Endothelial cell of umbilical vein (primary cell): ENCODE data around the gene METTL24. TPM values are rescaled to one million over a fixed set of nuclear protein-coding genes. Genes with fewer than 3 reads are reported as not detected.
"Not testable (repeated sequence)": the region's sequence is repeated elsewhere in the genome, so short reads cannot be mapped to it uniquely, and the experiment has no call there.

Experiments
- BruUV-seq: library from RNA; stranded (reverse); fragments of 400-500 nt; replicated peaks from 2 replicates; lab custom pipeline; 2021; lab: Mats Ljungman, UMichigan
- CTCF ChIA-PET: fragments of 300-600, 350-600 bp; sonication (Branson Sonifier 250); formaldehyde crosslinking; loops from one replicate; lab custom pipeline; 2021; ENCODE audit warnings: antibody characterized with exemption, inconsistent platforms; lab: Charles Lee
- POLR2A ChIA-PET: fragments of 300-600, 350-600 bp; sonication (Branson Sonifier 250); formaldehyde crosslinking; loops from one replicate; lab custom pipeline; 2021; ENCODE audit warnings: antibody characterized with exemption, inconsistent platforms; lab: Charles Lee
- DNase-seq: peaks from one replicate; pipeline ENCODE4 v3.0.0-alpha.2; 2011; ENCODE audit warnings: low read depth, low spot score
- FAIRE-seq: peaks from 2 replicates; lab custom pipeline; 2011; peaks lifted over from hg19 to GRCh38; lab: Jason Lieb, UNC
- H2AFZ ChIP-seq: 2 replicates; pipeline ENCODE4 v1.6.0; 2012; ENCODE audit warnings: low read depth, low read length, control low read depth, inconsistent platforms
- H3K27ac ChIP-seq: 2 replicates; pipeline ENCODE4 v1.5.1; 2011; ENCODE audit warnings: low read depth, mild to moderate bottlenecking, control low read depth, low read length, moderate library complexity; ENCODE audit not compliant: insufficient read depth
- H3K27me3 ChIP-seq, 2 experiments: 2 replicates each; pipeline versions ENCODE4 v1.6.0 to v1.6.1; 2011; ENCODE audit warnings: low read length in 2 of 2, mixed read lengths in 1 of 2; ENCODE audit not compliant: control insufficient read depth in 2 of 2, insufficient read depth in 2 of 2
- H3K36me3 ChIP-seq, 2 experiments: 2 replicates in 1 of 2; 3 replicates in 1 of 2; pipeline ENCODE4 v1.5.1; 2011; ENCODE audit warnings: low read length in 2 of 2, mild to moderate bottlenecking in 1 of 2, moderate library complexity in 1 of 2; ENCODE audit not compliant: control insufficient read depth in 2 of 2, insufficient read depth in 2 of 2; ENCODE audit errors: extremely low read depth in 1 of 2
- H3K4me1 ChIP-seq: 3 replicates; pipeline ENCODE4 v1.5.1; 2011; ENCODE audit warnings: mild to moderate bottlenecking, low read length; ENCODE audit not compliant: control insufficient read depth, insufficient read depth; ENCODE audit errors: extremely low read depth
- H3K4me2 ChIP-seq: 2 replicates; pipeline ENCODE4 v1.6.1; 2011; ENCODE audit warnings: low read length, control low read depth, mixed read lengths; ENCODE audit not compliant: insufficient read depth
- H3K4me3 ChIP-seq, 3 experiments: fragments of 200-600 bp in 1 of 3; sonication (generic), shearing (Covaris generic) in 1 of 3; replicated peaks in 1 of 3; 2 replicates each; pipeline ENCODE4 v1.5.1; 2011 to 2016; ENCODE audit warnings: control low read depth in 3 of 3, low read length in 3 of 3, mild to moderate bottlenecking in 2 of 3, inconsistent platforms in 1 of 3, low read depth in 1 of 3, moderate library complexity in 1 of 3; ENCODE audit not compliant: insufficient read depth in 1 of 3
- H3K79me2 ChIP-seq: 2 replicates; pipeline ENCODE4 v1.6.0; 2012; ENCODE audit warnings: low read length, inconsistent platforms; ENCODE audit not compliant: control insufficient read depth, insufficient read depth
- H3K9ac ChIP-seq: replicated peaks from 2 replicates; pipeline ENCODE3; 2011; ENCODE audit warnings: low read length, control low read depth; ENCODE audit not compliant: insufficient read depth; ENCODE audit errors: extremely low read depth
- H3K9me1 ChIP-seq: replicated peaks from 3 replicates; pipeline ENCODE4 v1.6.0; 2011; ENCODE audit warnings: mild to moderate bottlenecking, low read length; ENCODE audit not compliant: control insufficient read depth, insufficient read depth; ENCODE audit errors: extremely low read depth
- H3K9me3 ChIP-seq: replicated peaks from 2 replicates; pipeline ENCODE4 v1.5.1; 2012; ENCODE audit warnings: low read length, inconsistent platforms; ENCODE audit not compliant: control insufficient read depth, insufficient read depth
- H4K20me1 ChIP-seq: replicated peaks from 2 replicates; pipeline ENCODE3; 2011; ENCODE audit warnings: mild to moderate bottlenecking, low read length; ENCODE audit not compliant: control insufficient read depth, insufficient read depth; ENCODE audit errors: extremely low read depth
- EZH2 ChIP-seq: IDR thresholded peaks from 2 replicates; pipeline ENCODE4 v1.6.1; 2012; ENCODE audit warnings: borderline replicate concordance, low read depth, mild to moderate bottlenecking, moderate library complexity, low read length, inconsistent platforms; ENCODE audit not compliant: severe bottlenecking
- FOS ChIP-seq: IDR thresholded peaks from 2 replicates; pipeline ENCODE4 v1.6.1; 2011; ENCODE audit warnings: mild to moderate bottlenecking, low read length, moderate library complexity, borderline replicate concordance; ENCODE audit not compliant: insufficient read depth
- GATA2 ChIP-seq: IDR thresholded peaks from 2 replicates; pipeline ENCODE4 v1.7.0; 2011; ENCODE audit warnings: low read depth, mild to moderate bottlenecking, moderate library complexity, mixed read lengths, low read length; ENCODE audit not compliant: insufficient read length, insufficient read depth
- JUN ChIP-seq: IDR thresholded peaks from 2 replicates; pipeline ENCODE4 v1.6.1; 2011; ENCODE audit warnings: borderline replicate concordance, low read depth; ENCODE audit not compliant: insufficient read length, insufficient read depth
- MAX ChIP-seq: IDR thresholded peaks from 2 replicates; pipeline ENCODE4 v1.6.1; 2011; ENCODE audit not compliant: insufficient read depth, insufficient read length
- MYC ChIP-seq: IDR thresholded peaks from one replicate; pipeline ENCODE4 v1.6.1; 2011; ENCODE audit warnings: mild to moderate bottlenecking, low read depth, low read length
- POLR2A ChIP-seq: IDR thresholded peaks from 2 replicates; pipeline ENCODE4 v1.6.1; 2012; ENCODE audit warnings: low read depth, mild to moderate bottlenecking, control low read depth, low read length
- POLR2AphosphoS5 ChIP-seq: IDR thresholded peaks from 2 replicates; pipeline ENCODE4 v1.6.1; 2012; ENCODE audit warnings: low read depth, mild to moderate bottlenecking, control low read depth, low read length, moderate library complexity; ENCODE audit not compliant: insufficient read depth
- dilution Hi-C: fragments of 300-500 bp; cut with MboI; formaldehyde crosslinking; loops from one replicate; pipeline ENCODE4 v1.15.0; 2019; ENCODE audit warnings: low sequenced_read_pairs; ENCODE audit not compliant: extremely low pct_ligation_motif_present
- intact Hi-C: fragments of 100-400 bp; cut with micrococcal nuclease; formaldehyde crosslinking; loops from one replicate; pipeline ENCODE4 v1.10.0; 2022
- polyA plus RNA-seq, 4 experiments: library from polyadenylated mRNA; depleted of rRNA in 3 of 4; stranded (reverse) in 3 of 4; unstranded in 1 of 4; fragments of >200 nt; gene quantifications; 2 replicates each; pipeline versions ENCODE4 v1.2.1 to v1.2.3, GENCODE V29; 2011 to 2012; ENCODE audit warnings: missing spikeins in 1 of 4
- total RNA-seq: library from RNA; stranded (reverse); gene quantifications from 2 replicates; pipeline ENCODE4 v1.2.3, GENCODE V29; 2021
- TF ChIP-seq, protein P1 (sequence below), 2 donors: IDR thresholded peaks; 1 replicate in 1 of 2; 2 replicates in 1 of 2; pipeline ENCODE4 v1.5.1; 2011; ENCODE audit warnings: low read length in 2 of 2, mild to moderate bottlenecking in 2 of 2, moderate library complexity in 2 of 2, control low read depth in 1 of 2, inconsistent platforms in 1 of 2, low read depth in 1 of 2; ENCODE audit not compliant: insufficient read depth in 1 of 2; ENCODE audit errors: extremely low read depth in 1 of 2

METTL24 gene
- total and polyA plus RNA-seq, 2 donors (not counting 3 experiments of a cell fraction or from before 2014, with no cell fraction given) = not detected

- no peaks in the 10 kb centered on the region for H3K9me3 ChIP-seq
- H3K27me3 ChIP-seq = peaks cover 5 to 12% of the 10 kb centered on the region in 2 experiments
- H3K27ac ChIP-seq = no peak overlapping the region
- CTCF ChIA-PET = interaction anchor here (0.6 kb wide), 1 partner anchor 80 kb away, joined by 6 read pairs; no protein-coding TSS in a partner anchor
- no peak overlapping the region for H2AFZ ChIP-seq
- H4K20me1 ChIP-seq = no peaks in the 10 kb centered on the region
- H3K79me2 ChIP-seq = no peaks in the 10 kb centered on the region
- H3K36me3 ChIP-seq = no peaks in the 10 kb centered on the region
- H3K4me1 ChIP-seq = no peaks in the 10 kb centered on the region
- BruUV-seq = no TSS peak
- no peak overlapping the region for H3K9ac ChIP-seq
- dilution Hi-C loops (no loop called here), intact Hi-C loops (no loop called here)
- TF ChIP-seq MAX (no peak), GATA2 (no peak), FOS (no peak), EZH2 (no peak), POLR2A (no peak), JUN (no peak), MYC (no peak), POLR2AphosphoS5 (no peak)
- TF ChIP-seq, protein P1, sequence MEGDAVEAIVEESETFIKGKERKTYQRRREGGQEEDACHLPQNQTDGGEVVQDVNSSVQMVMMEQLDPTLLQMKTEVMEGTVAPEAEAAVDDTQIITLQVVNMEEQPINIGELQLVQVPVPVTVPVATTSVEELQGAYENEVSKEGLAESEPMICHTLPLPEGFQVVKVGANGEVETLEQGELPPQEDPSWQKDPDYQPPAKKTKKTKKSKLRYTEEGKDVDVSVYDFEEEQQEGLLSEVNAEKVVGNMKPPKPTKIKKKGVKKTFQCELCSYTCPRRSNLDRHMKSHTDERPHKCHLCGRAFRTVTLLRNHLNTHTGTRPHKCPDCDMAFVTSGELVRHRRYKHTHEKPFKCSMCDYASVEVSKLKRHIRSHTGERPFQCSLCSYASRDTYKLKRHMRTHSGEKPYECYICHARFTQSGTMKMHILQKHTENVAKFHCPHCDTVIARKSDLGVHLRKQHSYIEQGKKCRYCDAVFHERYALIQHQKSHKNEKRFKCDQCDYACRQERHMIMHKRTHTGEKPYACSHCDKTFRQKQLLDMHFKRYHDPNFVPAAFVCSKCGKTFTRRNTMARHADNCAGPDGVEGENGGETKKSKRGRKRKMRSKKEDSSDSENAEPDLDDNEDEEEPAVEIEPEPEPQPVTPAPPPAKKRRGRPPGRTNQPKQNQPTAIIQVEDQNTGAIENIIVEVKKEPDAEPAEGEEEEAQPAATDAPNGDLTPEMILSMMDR (IDR thresholded peaks at IDR 0.05; ENCODE audit: extremely low read depth in 1 of 2, insufficient read depth in 1 of 2, low read depth in 1 of 2, low read length in 2 of 2) = no peak
- FAIRE-seq (no peak), DNase-seq (no peak)
- POLR2A ChIA-PET = no interaction called here
- H3K4me2 ChIP-seq = no peak overlapping the region
- no peak overlapping the region for H3K4me3 ChIP-seq
- H3K9me1 ChIP-seq = no peaks in the 10 kb centered on the region
These were observed 47.2 kb downstream of the METTL24 start for GRCh38 chr6:110310861-110311446.

DNA sequence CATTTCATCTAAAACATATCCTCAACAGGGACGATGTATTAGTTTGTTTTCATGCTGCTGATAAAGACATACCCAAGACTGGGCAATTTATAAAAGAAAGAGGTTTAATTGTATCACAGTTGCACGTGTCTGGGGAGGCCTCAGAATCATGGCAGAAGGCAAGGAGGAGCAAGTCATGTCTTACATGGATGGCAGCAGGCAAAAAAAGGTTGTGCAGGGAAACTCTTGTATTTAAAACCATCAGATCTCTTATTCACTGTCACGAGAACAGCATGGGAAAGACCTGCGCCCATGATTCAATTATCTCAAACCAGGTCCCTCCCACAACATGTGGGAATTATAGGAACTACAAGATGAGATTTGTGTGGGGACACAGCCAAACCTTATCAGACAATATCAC is 48.7 kb downstream of the METTL24 start:
- H3K9me3 ChIP-seq, H2AFZ ChIP-seq, CTCF ChIA-PET, FAIRE-seq, BruUV-seq, H3K9me1 ChIP-seq, H3K4me1 ChIP-seq, H3K4me3 ChIP-seq, H3K36me3 ChIP-seq, intact Hi-C loops, H4K20me1 ChIP-seq, POLR2A ChIA-PET, H3K27ac ChIP-seq, H3K9ac ChIP-seq, H3K79me2 ChIP-seq, dilution Hi-C loops, H3K4me2 ChIP-seq, DNase-seq: not testable (repeated sequence)
- peaks cover 5 to 12% of the 10 kb centered on the region in 2 experiments for H3K27me3 ChIP-seq
